ENCODE measurements around the gene CORIN.
A peak's percentile ranks its signal among the peaks of the same experiment; 100 is the strongest.

CORIN gene

GRCh38 chr4:47690611-47691010 lies 147.3 kb downstream of the CORIN start:
- no peak for DNase-seq (ENCODE audit: low spot score)

DNA sequence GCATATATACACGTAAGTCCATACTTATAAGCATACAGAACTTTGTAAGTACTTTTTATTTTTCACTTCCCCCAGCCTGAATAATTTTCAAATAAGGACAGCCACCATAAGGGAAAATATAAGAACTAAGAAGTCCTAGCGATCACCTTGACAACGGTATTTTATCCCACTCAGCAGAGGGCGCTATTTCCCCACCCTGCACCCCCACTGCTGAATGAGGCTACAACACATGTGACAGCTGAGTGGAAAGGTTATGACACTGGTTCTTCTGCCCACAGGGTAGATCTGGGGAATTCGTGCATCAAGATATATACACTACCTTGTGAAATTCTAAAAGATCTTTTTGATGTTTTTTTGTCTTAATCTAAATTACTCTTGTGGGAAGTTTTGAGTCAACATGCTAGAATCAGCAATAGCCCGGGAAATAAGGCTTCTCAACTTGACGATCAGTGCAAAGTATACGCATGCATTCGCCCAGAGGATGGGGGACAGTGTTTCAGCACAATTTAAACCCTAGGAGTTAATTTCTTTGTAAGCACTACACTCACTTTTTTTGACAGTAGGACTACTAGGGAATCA lies 151.5 kb downstream of the CORIN start:
- DNase-seq (ENCODE audit: low spot score): peak; percentile 65

- no peak for DNase-seq (ENCODE audit: low spot score)
These were observed 162.1 kb downstream of the CORIN start for GRCh38 chr4:47675806-47676205.

DNA sequence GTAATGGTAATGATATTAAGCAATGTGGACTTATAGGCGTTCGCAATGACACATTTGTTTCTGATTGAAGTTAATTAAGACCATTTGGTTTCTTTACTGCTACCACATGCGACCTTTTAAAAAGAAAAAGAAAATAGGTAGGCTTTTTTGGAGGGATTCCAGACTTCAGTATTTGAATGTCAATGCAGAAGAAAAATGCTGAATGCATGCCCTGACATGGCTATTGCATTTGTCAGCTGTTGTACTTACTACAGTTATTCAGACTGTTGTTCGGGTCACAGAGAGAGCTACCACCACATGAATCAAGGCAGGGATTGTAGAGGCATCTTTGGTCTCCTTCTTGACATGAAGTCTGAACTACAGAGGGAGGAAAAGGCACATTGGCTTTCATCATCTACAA lies 163.7 kb downstream of the CORIN start:
- no peak for DNase-seq (ENCODE audit: low spot score)

DNA sequence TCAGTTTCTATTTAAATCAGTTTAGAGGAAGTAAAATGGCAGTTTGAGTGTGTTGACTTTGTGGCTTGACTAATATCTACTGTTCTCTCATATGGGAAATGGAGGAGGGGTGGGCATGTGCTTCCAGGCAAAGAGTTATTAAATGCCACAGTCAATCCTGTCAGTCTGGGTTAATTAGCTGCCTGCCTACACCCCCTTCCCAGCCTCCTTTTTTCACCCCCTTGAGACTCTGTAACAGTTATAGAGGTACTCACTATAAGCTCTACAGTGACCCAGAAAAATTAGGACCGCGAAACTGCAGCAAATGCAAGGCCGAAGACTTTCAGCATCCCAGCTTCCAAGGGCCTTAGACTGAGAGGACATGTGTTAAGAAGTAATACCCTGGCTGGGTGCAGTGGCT lies 165.2 kb downstream of the CORIN start:
- DNase-seq (ENCODE audit: low spot score): no peak

DNA sequence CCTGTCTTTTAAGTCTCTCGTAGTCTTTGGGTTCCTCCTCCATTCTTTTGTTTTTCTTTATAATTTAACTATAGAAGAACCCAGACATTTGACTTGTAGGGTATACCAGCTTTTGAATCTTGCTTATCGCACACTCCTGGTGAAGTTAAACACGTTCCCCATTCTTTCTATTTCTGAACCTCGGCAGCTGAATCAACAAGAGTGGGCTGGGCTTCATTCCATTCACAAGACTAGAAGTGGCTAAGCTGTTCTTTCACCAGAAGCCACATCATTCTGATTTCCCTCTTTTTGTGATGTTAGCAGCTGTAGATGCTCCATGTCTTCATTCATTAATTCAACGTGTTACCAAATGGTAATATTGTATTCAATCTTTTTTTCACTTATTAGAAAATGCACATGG lies 167.9 kb downstream of the CORIN start:
- no peak for DNase-seq (ENCODE audit: low spot score)

GRCh38 chr4:47668810-47669408 lies 169.0 kb downstream of the CORIN start:
- peak; percentile 22 for DNase-seq (ENCODE audit: low spot score)

GRCh38 chr4:47668256-47668655 lies 169.6 kb downstream of the CORIN start:
- DNase-seq (ENCODE audit: low spot score): no peak

DNA sequence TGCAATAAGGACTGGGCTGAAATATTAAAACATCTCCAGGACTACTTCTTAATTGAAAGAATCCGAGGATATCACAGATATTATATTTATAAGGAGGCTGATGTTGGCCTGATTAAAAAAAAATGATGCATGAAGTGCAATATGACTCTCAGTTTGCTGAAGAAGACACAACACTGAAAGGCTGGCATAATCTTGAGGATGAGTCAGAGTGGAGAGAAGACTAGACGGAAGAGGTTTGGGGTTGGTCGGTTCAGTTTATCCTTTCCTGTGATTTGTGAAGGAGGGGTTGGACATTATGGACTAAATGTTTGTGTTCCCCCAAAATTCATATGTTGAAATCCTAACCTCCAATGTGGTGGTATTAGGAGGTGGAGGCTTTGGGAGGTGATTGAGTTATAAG lies 170.3 kb downstream of the CORIN start:
- DNase-seq (ENCODE audit: low spot score): no peak

DNA sequence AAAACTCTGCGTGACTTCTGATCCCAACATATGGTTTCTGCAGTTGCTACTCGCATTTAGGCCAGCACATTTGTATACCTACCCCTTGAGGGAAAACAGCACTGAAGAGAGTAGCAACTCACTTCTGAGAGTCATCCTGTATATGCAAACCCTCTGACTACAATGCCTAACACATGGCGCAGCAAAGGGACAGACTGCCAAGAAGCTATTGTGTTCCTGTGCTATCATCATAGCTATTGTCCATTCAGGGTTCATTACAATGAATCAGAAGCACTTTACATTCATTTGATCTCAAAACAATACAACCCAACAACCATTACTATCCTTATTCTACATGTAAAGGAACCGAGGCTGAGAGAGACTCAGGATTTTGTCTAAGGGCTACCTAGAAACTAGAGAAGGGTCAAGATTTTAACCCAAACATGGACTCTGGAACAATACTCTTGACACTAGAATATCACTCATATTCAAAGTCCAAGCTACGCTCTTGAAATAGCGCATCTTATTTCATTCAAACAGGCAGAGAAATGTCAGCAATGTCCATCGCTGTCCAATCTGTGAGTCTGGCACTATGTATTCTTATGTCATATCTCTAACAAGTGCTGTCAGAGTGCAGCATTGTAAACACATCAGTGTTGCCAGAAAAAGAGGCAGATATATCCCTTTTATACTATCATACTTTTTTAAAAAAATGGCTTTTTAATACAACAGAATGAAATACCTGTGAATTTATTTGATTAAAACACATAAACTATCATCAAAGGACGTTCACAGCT lies 173.6 kb downstream of the CORIN start:
- DNase-seq (ENCODE audit: low spot score): no peak

DNA sequence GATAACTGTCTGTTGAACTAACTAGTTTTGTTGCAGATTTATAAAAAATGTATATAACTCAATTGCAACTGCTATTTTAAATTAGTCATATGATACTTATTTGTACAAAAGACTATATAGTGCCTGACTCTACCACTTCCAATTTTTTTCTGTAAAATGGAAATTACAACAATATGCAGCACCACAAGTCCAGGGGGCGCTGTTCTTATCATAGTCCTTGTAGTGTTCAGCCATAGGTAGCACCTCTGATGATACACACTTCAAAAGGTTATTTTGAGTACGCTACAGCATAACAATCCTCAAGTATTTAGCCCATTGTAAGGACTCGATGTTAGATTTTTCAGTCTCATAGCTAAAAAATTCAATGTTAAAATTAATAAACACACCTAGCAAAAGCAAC lies 174.9 kb downstream of the CORIN start:
- DNase-seq (ENCODE audit: low spot score): peak; percentile 38

DNA sequence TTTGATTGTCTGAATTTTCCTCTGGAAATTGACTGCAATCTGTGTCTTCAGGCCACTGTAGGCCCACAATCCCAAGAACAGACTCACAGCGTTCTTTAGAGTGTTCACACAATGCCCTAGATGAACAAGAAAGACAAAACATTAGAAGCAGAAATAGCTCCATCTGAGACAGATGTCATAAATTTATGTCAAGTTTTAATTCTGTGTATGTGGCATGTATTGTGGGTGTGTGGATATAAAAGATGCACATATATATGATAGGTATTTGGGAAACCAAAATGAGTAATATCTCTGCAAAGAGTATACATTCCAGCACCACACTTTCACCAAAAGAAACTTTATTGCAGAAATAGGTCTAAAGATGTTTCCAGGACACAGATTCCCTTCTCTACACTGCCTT lies 176.1 kb downstream of the CORIN start:
- DNase-seq (ENCODE audit: low spot score): no peak

DNA sequence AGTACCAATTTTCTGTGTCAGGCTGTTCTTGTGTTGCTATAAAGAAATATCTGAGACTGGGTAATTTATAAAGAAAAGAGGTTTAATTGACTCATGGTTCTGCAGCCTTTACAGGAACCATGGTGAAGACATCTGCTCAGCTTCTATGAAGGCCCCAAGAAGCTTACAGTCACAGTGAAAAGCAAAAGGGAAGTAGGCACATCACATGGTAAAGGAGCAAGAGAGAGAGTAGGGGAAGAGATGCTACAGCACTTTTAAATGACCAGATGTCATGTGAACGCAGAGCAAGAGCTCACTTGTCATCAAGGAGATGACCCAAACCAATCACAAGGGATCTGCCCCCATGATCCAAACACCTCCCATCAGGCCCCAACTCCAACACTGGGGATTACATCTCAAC lies 178.5 kb downstream of the CORIN start:
- no peak for DNase-seq (ENCODE audit: low spot score)

GRCh38 chr4:47654972-47655693 lies 182.7 kb downstream of the CORIN start:
- DNase-seq (ENCODE audit: low spot score): no peak

- DNase-seq (ENCODE audit: low spot score): no peak
These were observed 185.8 kb downstream of the CORIN start for GRCh38 chr4:47652092-47652491.

GRCh38 chr4:47651231-47651630 lies 186.6 kb downstream of the CORIN start:
- no peak for DNase-seq (ENCODE audit: low spot score)

- no peak for DNase-seq (ENCODE audit: low spot score)
These were observed 187.2 kb downstream of the CORIN start for GRCh38 chr4:47650584-47651130.

- no peak for DNase-seq (ENCODE audit: low spot score)
These were observed 190.3 kb downstream of the CORIN start for GRCh38 chr4:47647544-47647943.

- DNase-seq (ENCODE audit: low spot score): no peak
These were observed 190.8 kb downstream of the CORIN start for GRCh38 chr4:47647029-47647428.

- DNase-seq (ENCODE audit: low spot score): no peak
These were observed 191.5 kb downstream of the CORIN start for GRCh38 chr4:47646372-47646771.

DNA sequence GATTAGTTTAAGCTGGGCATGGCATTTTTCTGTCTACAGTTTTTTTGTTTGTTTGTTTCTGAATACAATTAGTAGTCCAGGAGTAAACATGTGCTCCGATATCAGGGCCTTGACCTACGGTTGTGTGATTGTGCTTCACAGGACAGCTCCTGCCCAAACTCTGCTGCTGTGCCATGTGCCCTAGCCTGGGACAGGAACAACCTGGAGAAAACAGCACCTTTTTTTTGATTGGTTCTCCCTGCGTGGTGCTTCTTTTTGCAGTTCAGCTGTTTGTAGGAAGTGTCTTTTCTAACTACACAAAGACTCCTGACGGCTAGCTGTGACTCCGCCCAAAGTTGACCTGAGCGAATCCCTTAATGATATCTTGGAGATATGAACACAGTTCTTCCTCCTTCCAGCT lies 194.0 kb downstream of the CORIN start:
- no peak for DNase-seq (ENCODE audit: low spot score)

DNA sequence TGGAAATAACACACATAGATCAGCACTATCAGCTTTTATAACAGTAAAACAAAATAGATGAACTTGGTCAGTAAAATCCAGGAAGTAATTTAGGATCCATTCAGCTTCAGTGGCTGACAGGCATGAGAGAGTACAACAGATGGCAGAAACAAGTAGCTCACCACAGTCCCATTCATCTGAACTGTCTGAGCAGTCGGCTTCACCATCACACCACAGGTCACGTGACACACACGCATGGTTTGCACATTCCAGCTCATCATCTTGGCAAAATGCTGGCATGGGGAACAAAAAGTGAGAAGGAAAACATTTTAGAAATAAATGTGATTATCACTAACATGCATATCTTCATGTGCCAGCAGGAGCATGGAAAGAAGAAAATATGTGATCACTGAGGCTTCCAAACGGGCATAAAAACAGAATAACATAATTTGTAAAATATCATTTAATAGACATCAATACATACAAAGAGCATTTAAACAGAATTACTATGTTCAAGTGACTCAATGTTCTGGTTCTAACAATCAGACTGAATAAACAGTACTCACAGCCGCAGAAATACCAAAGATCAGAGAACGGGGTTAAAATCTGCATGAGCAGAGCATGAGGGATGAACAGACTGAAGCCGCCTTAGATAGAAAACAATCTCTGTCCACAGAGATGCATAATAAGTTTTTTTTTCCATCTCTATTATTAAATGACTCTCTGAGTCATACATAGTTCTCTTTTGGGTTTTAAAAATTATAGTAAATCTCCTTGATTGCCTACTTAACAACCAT lies 194.7 kb downstream of the CORIN start:
- no peak for DNase-seq (ENCODE audit: low spot score)
